ENCODE data around the gene TXNDC5. TPM values are rescaled to one million over a fixed set of nuclear protein-coding genes. Genes with fewer than 3 reads are reported as not detected.

Gene TXNDC5
- total RNA-seq, 2 donors from 2014 or later, result 18.0 to 42.5 TPM

DNA sequence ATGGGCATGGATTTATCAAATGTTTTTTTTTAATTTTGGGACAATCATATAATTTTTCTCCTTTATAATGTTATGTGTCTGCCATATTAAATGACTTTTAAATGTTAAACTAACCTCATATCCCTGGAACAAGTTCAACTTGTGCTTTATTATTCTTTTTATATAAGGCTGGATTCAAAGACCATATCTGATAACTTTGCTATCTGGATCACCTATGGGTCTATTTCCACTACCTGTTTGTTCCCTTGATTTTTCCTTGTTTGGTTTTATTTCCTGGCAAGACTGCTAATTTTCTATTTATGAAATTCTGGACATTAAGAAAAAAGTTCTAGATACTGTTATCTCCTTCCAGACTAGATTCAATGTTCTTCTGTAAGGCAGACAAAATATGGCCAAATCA is 58.8 kb downstream of the TXNDC5 start:
- DNase-seq, result no peak
- Mint-ChIP-seq H3K27ac (no peak overlapping the region), H3K27me3 (ENCODE audit: insufficient read depth) (peaks cover 9% of the 10 kb centered on the region), H3K9me3 (peaks cover 31% of the 10 kb centered on the region), H3K4me3 (no peak overlapping the region), H3K36me3 (ENCODE audit: low read depth) (no peaks in the 10 kb centered on the region), H3K4me1 (no peaks in the 10 kb centered on the region)
- H3K4me1 ChIP-seq (ENCODE audit: control insufficient read depth, insufficient read depth, low read length), result no peaks in the 10 kb centered on the region
- H3K27ac ChIP-seq (ENCODE audit: low read depth, low read length), result no peak overlapping the region
- H3K27me3 ChIP-seq (ENCODE audit: control insufficient read depth, insufficient read depth, low read length, poor library complexity, severe bottlenecking), result no peaks in the 10 kb centered on the region
- peaks cover 32% of the 10 kb centered on the region for H3K9me3 ChIP-seq (ENCODE audit: control insufficient read depth, low read length)
- no peaks in the 10 kb centered on the region for H3K36me3 ChIP-seq (ENCODE audit: control insufficient read depth, insufficient read depth, low read length)
- TF ChIP-seq, protein P1, sequence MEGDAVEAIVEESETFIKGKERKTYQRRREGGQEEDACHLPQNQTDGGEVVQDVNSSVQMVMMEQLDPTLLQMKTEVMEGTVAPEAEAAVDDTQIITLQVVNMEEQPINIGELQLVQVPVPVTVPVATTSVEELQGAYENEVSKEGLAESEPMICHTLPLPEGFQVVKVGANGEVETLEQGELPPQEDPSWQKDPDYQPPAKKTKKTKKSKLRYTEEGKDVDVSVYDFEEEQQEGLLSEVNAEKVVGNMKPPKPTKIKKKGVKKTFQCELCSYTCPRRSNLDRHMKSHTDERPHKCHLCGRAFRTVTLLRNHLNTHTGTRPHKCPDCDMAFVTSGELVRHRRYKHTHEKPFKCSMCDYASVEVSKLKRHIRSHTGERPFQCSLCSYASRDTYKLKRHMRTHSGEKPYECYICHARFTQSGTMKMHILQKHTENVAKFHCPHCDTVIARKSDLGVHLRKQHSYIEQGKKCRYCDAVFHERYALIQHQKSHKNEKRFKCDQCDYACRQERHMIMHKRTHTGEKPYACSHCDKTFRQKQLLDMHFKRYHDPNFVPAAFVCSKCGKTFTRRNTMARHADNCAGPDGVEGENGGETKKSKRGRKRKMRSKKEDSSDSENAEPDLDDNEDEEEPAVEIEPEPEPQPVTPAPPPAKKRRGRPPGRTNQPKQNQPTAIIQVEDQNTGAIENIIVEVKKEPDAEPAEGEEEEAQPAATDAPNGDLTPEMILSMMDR (conservative IDR thresholded peaks at IDR 0.05), result no peak
- H3K9ac ChIP-seq (ENCODE audit: extremely low read depth, low read length, poor library complexity, severe bottlenecking), result no peak overlapping the region
- no peak overlapping the region for H3K4me3 ChIP-seq (ENCODE audit: low read length)

DNA sequence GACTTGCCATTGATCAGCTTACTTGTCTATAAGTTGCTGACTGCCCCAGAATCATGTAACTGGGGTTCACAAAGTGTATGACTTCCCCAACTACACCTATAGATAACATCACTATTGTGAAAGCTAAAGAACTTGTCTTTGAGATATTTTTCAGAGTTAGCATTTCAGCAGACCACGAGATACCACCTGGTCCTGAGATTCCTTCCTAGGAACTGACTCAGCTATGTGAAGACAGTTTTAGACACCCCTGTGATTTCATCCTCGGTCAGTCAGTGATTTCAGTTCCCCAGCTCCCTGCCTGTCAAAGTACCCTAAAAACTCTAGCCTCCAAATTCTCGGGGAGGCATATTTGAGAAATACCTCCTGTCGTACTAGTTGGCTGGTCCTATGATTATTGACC is 62.4 kb downstream of the TXNDC5 start:
- Mint-ChIP-seq H3K4me1 (no peaks in the 10 kb centered on the region), H3K9me3 (peaks cover 32% of the 10 kb centered on the region), H3K4me3 (no peak overlapping the region), H3K27me3 (ENCODE audit: insufficient read depth) (peaks cover 4% of the 10 kb centered on the region), H3K36me3 (ENCODE audit: low read depth) (no peaks in the 10 kb centered on the region), H3K27ac (no peak overlapping the region)
- Histone ChIP-seq H3K9ac (ENCODE audit: extremely low read depth, low read length, poor library complexity, severe bottlenecking) (no peak overlapping the region), H3K4me1 (ENCODE audit: control insufficient read depth, insufficient read depth, low read length) (no peaks in the 10 kb centered on the region), H3K27ac (ENCODE audit: low read depth, low read length) (no peak overlapping the region), H3K27me3 (ENCODE audit: control insufficient read depth, insufficient read depth, low read length, poor library complexity, severe bottlenecking) (peaks cover 5% of the 10 kb centered on the region), H3K36me3 (ENCODE audit: control insufficient read depth, insufficient read depth, low read length) (no peaks in the 10 kb centered on the region), H3K4me3 (ENCODE audit: low read length) (no peak overlapping the region), H3K9me3 (ENCODE audit: control insufficient read depth, low read length) (peaks cover 28% of the 10 kb centered on the region)
- DNase-seq, result no peak
- TF ChIP-seq, protein P1 (conservative IDR thresholded peaks at IDR 0.05), result no peak
- WGBS, 2 experiments (ENCODE audit: insufficient coverage in 1 of 2, insufficient read length in 1 of 2), result 89 to 91% methylated on average over 3 to 4 of the region's 4 CpGs

DNA sequence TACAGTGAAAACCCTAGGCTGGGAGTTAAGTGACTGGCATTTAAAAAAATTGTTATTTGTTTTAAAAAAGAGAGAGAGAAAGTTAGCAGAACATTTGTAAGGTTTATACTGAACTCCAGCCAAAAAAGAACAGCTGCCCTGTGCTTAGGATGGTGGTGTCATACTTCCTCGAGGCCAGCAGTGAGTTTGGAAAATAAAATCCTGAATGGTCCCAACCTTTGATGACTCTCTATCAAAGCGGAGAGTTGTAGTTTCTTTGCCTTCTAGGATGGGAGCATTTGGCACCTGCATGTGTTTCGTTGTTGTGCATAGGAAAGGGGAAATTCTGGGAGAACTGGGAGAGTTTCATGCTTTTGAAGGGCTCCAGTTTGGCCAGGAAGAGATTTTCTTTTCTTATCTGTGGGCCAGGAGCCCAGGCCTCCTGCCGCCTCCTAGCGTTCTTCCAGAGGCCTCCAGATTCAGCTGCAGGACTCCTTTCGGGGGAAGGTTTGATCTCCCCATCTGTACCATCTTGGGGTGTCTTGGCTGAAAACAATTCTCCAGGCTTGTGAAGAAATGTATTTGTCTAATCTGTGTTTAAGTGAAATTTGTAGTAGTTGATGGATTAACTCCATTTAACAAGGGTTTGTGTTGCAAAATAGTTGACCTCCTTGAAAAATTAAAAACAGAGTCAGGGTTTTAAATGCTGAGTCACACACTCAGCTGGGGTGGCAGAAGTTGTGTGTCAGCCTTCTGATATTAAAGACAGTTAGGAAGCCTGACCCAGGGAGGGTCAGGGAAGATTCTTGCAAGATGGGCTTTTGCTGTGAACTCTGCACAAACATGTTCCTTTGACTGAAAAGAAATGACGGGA is 63.4 kb downstream of the TXNDC5 start:
- no peaks in the 10 kb centered on the region for H3K36me3 ChIP-seq (ENCODE audit: control insufficient read depth, insufficient read depth, low read length)
- H3K4me3 ChIP-seq (ENCODE audit: low read length), result no peak overlapping the region
- 76 to 89% methylated on average over 5 to 7 of the region's 7 CpGs for WGBS, 2 experiments (ENCODE audit: insufficient coverage in 1 of 2, insufficient read length in 1 of 2)
- H3K27ac ChIP-seq (ENCODE audit: low read depth, low read length), result no peak overlapping the region
- H3K4me1 ChIP-seq (ENCODE audit: control insufficient read depth, insufficient read depth, low read length), result no peaks in the 10 kb centered on the region
- H3K27me3 ChIP-seq (ENCODE audit: control insufficient read depth, insufficient read depth, low read length, poor library complexity, severe bottlenecking), result peaks cover 5% of the 10 kb centered on the region
- H3K9ac ChIP-seq (ENCODE audit: extremely low read depth, low read length, poor library complexity, severe bottlenecking), result no peak overlapping the region
- no peak for DNase-seq
- H3K27ac Mint-ChIP-seq, result no peak overlapping the region
- H3K4me3 Mint-ChIP-seq, result no peak overlapping the region
- peaks cover 25% of the 10 kb centered on the region for H3K9me3 Mint-ChIP-seq
- TF ChIP-seq, protein P1 (conservative IDR thresholded peaks at IDR 0.05), result peak; percentile 53
- no peaks in the 10 kb centered on the region for H3K36me3 Mint-ChIP-seq (ENCODE audit: low read depth)
- H3K4me1 Mint-ChIP-seq, result no peaks in the 10 kb centered on the region
- H3K9me3 ChIP-seq (ENCODE audit: control insufficient read depth, low read length), result peaks cover 19% of the 10 kb centered on the region
- H3K27me3 Mint-ChIP-seq (ENCODE audit: insufficient read depth), result peaks cover 2% of the 10 kb centered on the region
